Measurements from ENCODE around the gene MAB21L2. TPM values are rescaled to one million over a fixed set of nuclear protein-coding genes. Genes with fewer than 3 reads are reported as not detected.
A peak's percentile ranks its signal among the peaks of the same experiment; 100 is the strongest.

The MAB21L2 gene
- total RNA-seq, 4 donors from 2014 or later: 3.2 to 20.4 (median 7.3) TPM

DNA sequence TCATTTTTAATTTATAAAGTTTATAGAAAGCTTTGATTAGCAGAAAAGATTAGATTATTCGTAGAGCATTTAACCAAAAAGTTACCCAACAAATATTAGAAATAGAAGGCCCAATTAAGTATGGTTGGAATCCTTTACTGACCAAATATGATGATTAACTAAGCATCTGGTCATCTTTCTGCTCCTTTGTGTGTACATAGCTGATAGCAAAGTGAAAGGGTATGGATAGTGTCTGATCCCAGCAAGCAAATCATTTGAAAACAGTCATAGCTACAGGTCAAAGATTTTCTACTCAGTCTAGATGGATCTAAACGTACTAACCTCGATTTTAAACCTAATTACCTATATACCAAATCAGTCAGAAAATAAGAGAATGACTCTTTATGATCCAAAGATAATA is 7.3 kb upstream of the MAB21L2 start:
- H3K9me3 ChIP-seq: no peaks in the 10 kb centered on the region
- WGBS, 2 donors: 94 to 97% methylated on average over 3 of the region's 3 CpGs
- intact Hi-C loops (cut with DNase I): no loop called here

DNA sequence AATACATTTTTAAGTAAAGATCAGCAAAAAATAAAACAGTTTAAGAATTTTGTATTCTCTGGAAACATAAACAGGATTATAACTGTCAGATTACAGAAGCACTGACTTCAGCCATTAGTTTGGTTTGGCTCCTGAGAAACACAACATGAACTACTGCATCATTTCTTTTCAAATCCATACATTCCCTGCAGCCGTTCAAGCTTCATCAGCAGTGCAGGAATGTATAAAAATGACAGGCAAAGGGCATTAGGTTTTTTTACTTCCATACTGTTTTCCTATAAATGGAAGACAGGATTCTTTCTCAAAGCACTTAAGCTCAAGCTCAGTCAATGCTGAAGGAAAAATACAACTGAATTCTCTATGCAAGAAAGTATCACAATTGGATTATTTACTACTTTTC is 4.2 kb upstream of the MAB21L2 start:
- WGBS, 2 donors: 93 to 95% methylated on average over 1 of the region's 1 CpG
- no peak for DNase-seq
- Histone ChIP-seq H3K27ac (no peak overlapping the region), H3K9me3 (no peaks in the 10 kb centered on the region), H3K36me3 (no peaks in the 10 kb centered on the region), H3K4me3 (replicated peaks in 1 of 3) (no peak overlapping the region), H3K4me1 (no peaks in the 10 kb centered on the region), H3K27me3 (no peaks in the 10 kb centered on the region)
- TF ChIP-seq, protein P1, sequence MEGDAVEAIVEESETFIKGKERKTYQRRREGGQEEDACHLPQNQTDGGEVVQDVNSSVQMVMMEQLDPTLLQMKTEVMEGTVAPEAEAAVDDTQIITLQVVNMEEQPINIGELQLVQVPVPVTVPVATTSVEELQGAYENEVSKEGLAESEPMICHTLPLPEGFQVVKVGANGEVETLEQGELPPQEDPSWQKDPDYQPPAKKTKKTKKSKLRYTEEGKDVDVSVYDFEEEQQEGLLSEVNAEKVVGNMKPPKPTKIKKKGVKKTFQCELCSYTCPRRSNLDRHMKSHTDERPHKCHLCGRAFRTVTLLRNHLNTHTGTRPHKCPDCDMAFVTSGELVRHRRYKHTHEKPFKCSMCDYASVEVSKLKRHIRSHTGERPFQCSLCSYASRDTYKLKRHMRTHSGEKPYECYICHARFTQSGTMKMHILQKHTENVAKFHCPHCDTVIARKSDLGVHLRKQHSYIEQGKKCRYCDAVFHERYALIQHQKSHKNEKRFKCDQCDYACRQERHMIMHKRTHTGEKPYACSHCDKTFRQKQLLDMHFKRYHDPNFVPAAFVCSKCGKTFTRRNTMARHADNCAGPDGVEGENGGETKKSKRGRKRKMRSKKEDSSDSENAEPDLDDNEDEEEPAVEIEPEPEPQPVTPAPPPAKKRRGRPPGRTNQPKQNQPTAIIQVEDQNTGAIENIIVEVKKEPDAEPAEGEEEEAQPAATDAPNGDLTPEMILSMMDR (IDR thresholded peaks at IDR 0.05): no peak
- TF ChIP-seq POLR2A (IDR thresholded peaks at IDR 0.05): no peak
- intact Hi-C loops (cut with DNase I): no loop called here

More for the DNA sequence above, 7.3 kb upstream of the MAB21L2 start:
- H3K36me3 ChIP-seq: no peaks in the 10 kb centered on the region
- no peak for TF ChIP-seq POLR2A (IDR thresholded peaks at IDR 0.05)
- TF ChIP-seq, protein P1 (IDR thresholded peaks at IDR 0.05): no peak
- H3K4me3 ChIP-seq (replicated peaks in 1 of 3): no peak overlapping the region
- no peaks in the 10 kb centered on the region for H3K27me3 ChIP-seq
- no peak for DNase-seq
- H3K27ac ChIP-seq: no peak overlapping the region
- no peaks in the 10 kb centered on the region for H3K4me1 ChIP-seq

DNA sequence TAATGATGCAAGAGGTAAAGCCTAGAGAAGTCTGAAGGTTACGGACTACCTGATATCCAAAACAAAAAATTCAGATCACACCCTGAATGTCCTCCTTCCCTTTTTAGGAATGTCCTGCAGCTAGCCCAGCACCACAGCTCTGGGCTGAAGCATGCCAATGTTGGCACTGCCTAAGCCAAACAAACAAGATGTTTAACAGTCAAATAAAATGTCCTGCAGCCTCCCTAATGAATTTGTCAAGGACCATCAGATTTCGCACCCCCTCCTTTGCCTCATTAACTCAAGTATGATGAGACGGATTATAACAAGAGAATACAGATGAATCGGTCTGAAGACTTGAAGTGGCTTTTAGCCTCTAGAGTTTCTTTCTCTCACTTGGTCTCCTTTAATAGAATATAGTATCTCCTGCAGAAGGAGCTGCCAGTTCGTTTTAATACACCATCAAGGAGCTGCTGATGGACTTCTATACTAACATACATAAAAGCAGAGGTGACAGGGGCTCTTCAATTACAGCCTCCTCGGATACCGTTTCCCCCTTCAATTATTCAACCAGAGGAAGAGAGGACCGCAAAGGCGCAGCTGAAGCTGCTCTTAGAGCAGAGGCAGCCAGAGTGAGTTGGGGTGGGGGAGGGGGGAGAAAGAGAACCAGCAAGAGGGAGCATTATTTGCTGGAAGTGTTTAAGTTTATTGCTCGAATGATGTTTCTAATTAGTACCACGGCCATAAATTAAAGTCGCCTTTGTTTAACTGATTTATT is 3.0 kb upstream of the MAB21L2 start:
- Histone ChIP-seq H3K27me3 (no peaks in the 10 kb centered on the region), H3K4me3 (replicated peaks in 1 of 3) (no peak overlapping the region), H3K9me3 (no peaks in the 10 kb centered on the region), H3K27ac (peak overlapping the region in 1 of 3 donors; percentile 38), H3K36me3 (no peaks in the 10 kb centered on the region), H3K4me1 (no peaks in the 10 kb centered on the region)
- WGBS, 2 donors: 81 to 87% methylated on average over 12 of the region's 12 CpGs
- intact Hi-C loops (cut with DNase I): no loop called here
- TF ChIP-seq, protein P1 (IDR thresholded peaks at IDR 0.05): no peak
- TF ChIP-seq POLR2A (IDR thresholded peaks at IDR 0.05): no peak
- DNase-seq: no peak

DNA sequence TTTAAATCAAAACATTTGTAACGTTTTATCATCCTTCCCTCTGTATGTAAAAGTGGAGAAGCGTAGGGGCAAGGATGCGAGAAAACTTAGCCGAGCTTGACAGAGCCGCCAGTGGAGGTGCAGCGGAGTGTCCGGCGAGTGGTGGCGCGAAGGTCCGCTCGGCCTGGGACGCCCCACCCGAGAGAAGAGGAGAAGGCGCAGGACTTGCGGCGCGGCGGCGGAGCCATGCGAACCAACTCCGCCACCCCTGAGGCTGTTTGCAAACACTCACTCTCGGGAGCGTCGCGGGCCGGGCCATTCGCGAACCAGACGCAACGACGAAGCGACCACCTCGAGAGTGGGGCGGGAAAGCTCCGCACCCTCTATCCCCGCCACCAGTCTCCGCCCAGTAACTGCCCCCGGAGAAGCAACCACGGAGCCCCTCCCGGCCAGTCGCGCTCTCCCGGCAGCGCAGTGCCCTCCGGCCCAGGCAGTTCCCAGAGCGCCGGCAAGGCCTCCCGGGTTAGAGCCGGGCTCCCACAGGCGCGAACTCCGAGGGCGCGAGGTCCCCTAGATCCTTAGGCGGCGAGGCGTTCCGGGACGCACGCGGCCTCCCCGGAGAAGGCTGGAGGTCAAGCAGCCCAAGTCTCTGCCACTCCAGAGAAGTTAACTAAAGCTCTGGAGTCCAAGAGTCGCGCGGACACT is 2.3 kb upstream of the MAB21L2 start:
- intact Hi-C loops (cut with DNase I): no loop called here
- Histone ChIP-seq H3K9me3 (no peaks in the 10 kb centered on the region), H3K27ac (peak overlapping the region in 1 of 3 donors; percentile 38), H3K27me3 (no peaks in the 10 kb centered on the region), H3K4me1 (no peaks in the 10 kb centered on the region), H3K36me3 (no peaks in the 10 kb centered on the region), H3K4me3 (replicated peaks in 1 of 3) (no peak overlapping the region)
- no peak for TF ChIP-seq POLR2A (IDR thresholded peaks at IDR 0.05)
- TF ChIP-seq, protein P1 (IDR thresholded peaks at IDR 0.05): no peak
- no peak for DNase-seq
- WGBS, 2 donors: 48 to 51% methylated on average over 62 to 66 of the region's 66 CpGs

DNA sequence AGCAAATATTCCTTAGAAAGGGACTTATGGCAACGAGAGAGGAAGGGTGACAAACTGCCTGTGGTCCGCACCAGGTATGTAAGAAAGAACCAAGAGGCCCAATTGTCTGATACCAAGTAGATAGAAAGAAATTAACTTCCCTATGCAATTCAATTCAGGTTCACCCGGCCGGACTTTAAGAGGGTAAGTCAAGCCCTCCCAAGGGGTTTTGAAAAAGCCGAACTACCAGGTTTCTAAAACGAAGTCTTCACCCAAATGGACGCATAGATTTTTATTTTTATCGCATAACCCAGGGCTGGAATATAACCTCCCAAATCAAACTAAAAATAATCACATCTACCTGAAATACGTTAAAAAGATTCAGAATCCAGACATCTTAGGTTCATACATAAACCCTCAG is 1.6 kb upstream of the MAB21L2 start:
- 86 to 94% methylated on average over 9 of the region's 9 CpGs for WGBS, 2 donors
- no peaks in the 10 kb centered on the region for H3K27me3 ChIP-seq
- peak overlapping the region in 1 of 3 donors; percentile 38 for H3K27ac ChIP-seq
- H3K9me3 ChIP-seq: no peaks in the 10 kb centered on the region
- H3K36me3 ChIP-seq: no peaks in the 10 kb centered on the region
- no peak overlapping the region for H3K4me3 ChIP-seq (replicated peaks in 1 of 3)
- no peaks in the 10 kb centered on the region for H3K4me1 ChIP-seq
- intact Hi-C loops (cut with DNase I): no loop called here
- no peak for DNase-seq
- TF ChIP-seq POLR2A (IDR thresholded peaks at IDR 0.05): no peak
- TF ChIP-seq, protein P1 (IDR thresholded peaks at IDR 0.05): no peak
